Liver (tissue), 9 donors: ENCODE measurements around the gene CAPNS2. TPM values are rescaled to one million over a fixed set of nuclear protein-coding genes. Genes with fewer than 3 reads are reported as not detected.
A peak's percentile ranks its signal among the peaks of the same experiment; 100 is the strongest.

Source experiments
- DNase-seq: peaks from one replicate; pipeline ENCODE4 v3.0.0-alpha.2; 2017; ENCODE audit warnings: low spot score
- H3K27ac ChIP-seq, 2 donors: one replicate each; pipeline ENCODE4 v1.7.0; 2013; ENCODE audit warnings: inconsistent platforms in 2 of 2, low read length in 2 of 2, control low read depth in 1 of 2, low read depth in 1 of 2, mild to moderate bottlenecking in 1 of 2
- H3K27me3 ChIP-seq, 4 donors: one replicate each; pipeline versions ENCODE4 v1.6.1 to v1.7.0; 2013; ENCODE audit warnings: low read length in 3 of 4, inconsistent platforms in 1 of 4, mild to moderate bottlenecking in 1 of 4, moderate library complexity in 1 of 4; ENCODE audit not compliant: control insufficient read depth in 4 of 4, insufficient read depth in 4 of 4
- H3K36me3 ChIP-seq, 4 donors: one replicate each; pipeline versions ENCODE4 v1.6.1 to v1.7.0; 2013; ENCODE audit warnings: low read length in 3 of 4, mild to moderate bottlenecking in 3 of 4, low read depth in 1 of 4, moderate library complexity in 1 of 4; ENCODE audit not compliant: control insufficient read depth in 4 of 4, insufficient read depth in 3 of 4
- H3K4me1 ChIP-seq, 4 donors: one replicate each; pipeline versions ENCODE4 v1.6.1 to v1.7.0; 2013; ENCODE audit warnings: low read length in 3 of 4, mild to moderate bottlenecking in 3 of 4, moderate library complexity in 1 of 4; ENCODE audit not compliant: control insufficient read depth in 4 of 4, insufficient read depth in 4 of 4
- H3K4me3 ChIP-seq, 3 donors: one replicate each; pipeline versions ENCODE4 v1.6.1 to v1.7.0; 2013; ENCODE audit warnings: low read length in 3 of 3, control low read depth in 1 of 3, low read depth in 1 of 3, mild to moderate bottlenecking in 1 of 3
- H3K9ac ChIP-seq, 2 donors: one replicate each; pipeline ENCODE4 v1.7.0; 2013; ENCODE audit warnings: low read length in 2 of 2, mild to moderate bottlenecking in 2 of 2, moderate library complexity in 2 of 2, control low read depth in 1 of 2, low read depth in 1 of 2
- H3K9me3 ChIP-seq, 4 donors: one replicate each; pipeline versions ENCODE4 v1.6.1 to v1.7.0; 2013; ENCODE audit warnings: low read length in 3 of 4; ENCODE audit not compliant: control insufficient read depth in 4 of 4
- EGR1 ChIP-seq, 2 donors: IDR thresholded peaks; 2 replicates each; pipeline ENCODE4 v1.6.1; 2016 to 2018; ENCODE audit warnings: antibody characterized with exemption in 2 of 2, low read depth in 2 of 2
- FOXA1 ChIP-seq: IDR thresholded peaks from 2 replicates; pipeline ENCODE4 v1.6.1; 2016; ENCODE audit warnings: antibody characterized with exemption
- FOXA2 ChIP-seq: IDR thresholded peaks from 2 replicates; pipeline ENCODE4 v1.6.1; 2016; ENCODE audit warnings: antibody characterized with exemption
- GABPA ChIP-seq, 2 donors: IDR thresholded peaks in 1 of 2; conservative IDR thresholded peaks in 1 of 2; 2 replicates each; pipeline ENCODE4 v1.6.1; 2016; ENCODE audit warnings: antibody characterized with exemption in 2 of 2, mild to moderate bottlenecking in 1 of 2, moderate library complexity in 1 of 2
- HNF4A ChIP-seq, 2 donors: conservative IDR thresholded peaks; 2 replicates each; pipeline ENCODE4 v1.6.1; 2016; ENCODE audit warnings: antibody characterized with exemption in 2 of 2, mild to moderate bottlenecking in 2 of 2
- HNF4G ChIP-seq: IDR thresholded peaks from 2 replicates; pipeline ENCODE4 v1.6.1; 2016; ENCODE audit warnings: antibody characterized with exemption
- NR2F2 ChIP-seq: IDR thresholded peaks from 2 replicates; pipeline ENCODE4 v1.6.1; 2016; ENCODE audit warnings: antibody characterized with exemption
- RAD21 ChIP-seq, 2 donors: IDR thresholded peaks; 2 replicates each; pipeline ENCODE4 v1.6.1; 2016; ENCODE audit warnings: antibody characterized with exemption in 2 of 2, mild to moderate bottlenecking in 2 of 2
- RXRA ChIP-seq, 2 donors: IDR thresholded peaks; 2 replicates each; pipeline ENCODE4 v1.6.1; 2017 to 2018; ENCODE audit warnings: antibody characterized with exemption in 2 of 2, mild to moderate bottlenecking in 1 of 2
- TAF1 ChIP-seq: conservative IDR thresholded peaks from 2 replicates; pipeline ENCODE4 v1.6.1; 2016; ENCODE audit warnings: antibody characterized with exemption, mild to moderate bottlenecking
- YY1 ChIP-seq: IDR thresholded peaks from 2 replicates; pipeline ENCODE4 v1.6.1; 2016; ENCODE audit warnings: antibody characterized with exemption, mild to moderate bottlenecking
- WGBS: extraction: QIAGEN DNeasy Blood & Tissue Kit; methylation state at CpG from one replicate; pipeline ENCODE4 v1.1.7; 2013; 5-methylcytosine and 5-hydroxymethylcytosine counted together
- polyA plus RNA-seq, 2 donors: library from polyadenylated mRNA; stranded (reverse) in 1 of 2; unstranded in 1 of 2; fragments of 200-250 nt in 1 of 2; fragments of >200 nt in 1 of 2; fragmentation: Nextera tagmentation in 1 of 2; extraction: Ambion mirVana in 1 of 2; gene quantifications; one replicate each; pipeline versions ENCODE4 v1.2.1 to v1.2.3, GENCODE V29; 2013 to 2015
- total RNA-seq, 2 donors: library from RNA; depleted of rRNA; stranded (reverse); fragments of >200 nt; gene quantifications; one replicate each; pipeline ENCODE4 v1.2.3, GENCODE V29; 2014
- TF ChIP-seq, protein P1 (sequence below): IDR thresholded peaks from 2 replicates; pipeline ENCODE4 v1.6.1; 2016; ENCODE audit warnings: antibody characterized with exemption
- TF ChIP-seq, protein P2 (sequence below): fragments of 150-350 bp; IDR thresholded peaks from 2 replicates; pipeline ENCODE4 v1.5.1; 2017; ENCODE audit warnings: improper control_type of control experiment, low read depth, low read length; ENCODE audit not compliant: missing input control
- TF ChIP-seq, protein P3 (sequence below): IDR thresholded peaks from 2 replicates; pipeline ENCODE4 v1.6.1; 2016; ENCODE audit warnings: antibody characterized with exemption
- TF ChIP-seq, protein P4 (sequence below): IDR thresholded peaks from 2 replicates; pipeline ENCODE4 v1.6.1; 2016; ENCODE audit warnings: antibody characterized with exemption
- TF ChIP-seq, protein P5 (sequence below): IDR thresholded peaks from 2 replicates; pipeline ENCODE4 v1.6.1; 2016; ENCODE audit warnings: antibody characterized with exemption, mild to moderate bottlenecking
- donor health status: healthy.
- donor health status: healthy.
- donor health status: healthy.
- donor health status: healthy.
- donor health status: healthy.

The CAPNS2 gene
- total and polyA plus RNA-seq, 4 donors = 0.33 to 0.42 TPM; not detected in 2

DNA sequence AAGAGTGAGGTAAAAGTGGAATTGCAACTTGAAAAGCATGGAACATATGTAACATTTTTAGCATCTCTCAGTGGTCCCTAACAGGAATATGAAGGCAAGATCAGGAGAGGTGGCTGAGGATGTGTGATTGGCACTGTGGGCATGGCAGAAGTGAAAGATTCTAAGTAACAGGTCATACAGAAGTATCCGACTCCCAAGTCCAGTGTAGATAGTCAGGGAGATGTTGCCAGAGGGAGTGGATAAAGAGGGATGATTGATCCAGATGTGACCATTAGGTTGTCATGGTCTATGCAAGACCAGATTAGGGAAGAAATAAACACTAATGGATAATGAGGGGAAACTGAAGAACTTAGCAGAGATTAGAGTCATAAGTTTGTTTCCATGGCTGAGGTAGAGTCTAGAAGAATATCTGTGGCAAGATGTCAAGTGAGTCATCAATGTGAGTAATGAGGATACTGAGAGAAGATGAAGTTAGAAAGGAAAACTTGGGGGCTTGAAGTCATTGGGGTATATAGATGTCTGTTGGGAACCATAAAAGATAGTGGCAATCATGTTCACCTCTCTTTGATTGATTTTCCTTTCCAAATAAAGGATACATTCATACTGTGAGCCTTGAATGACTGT, 23.9 kb upstream of the CAPNS2 start:
- TF ChIP-seq RXRA (IDR thresholded peaks at IDR 0.05) = no peak
- TF ChIP-seq TAF1 = no peak
- TF ChIP-seq GABPA (IDR thresholded peaks at IDR 0.05 in 1 of 2, conservative IDR thresholded peaks at IDR 0.05 in 1 of 2) = no peak
- TF ChIP-seq, protein P1, sequence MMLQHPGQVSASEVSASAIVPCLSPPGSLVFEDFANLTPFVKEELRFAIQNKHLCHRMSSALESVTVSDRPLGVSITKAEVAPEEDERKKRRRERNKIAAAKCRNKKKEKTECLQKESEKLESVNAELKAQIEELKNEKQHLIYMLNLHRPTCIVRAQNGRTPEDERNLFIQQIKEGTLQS = no peak
- no peak for TF ChIP-seq RAD21 (IDR thresholded peaks at IDR 0.05)
- TF ChIP-seq, protein P2, sequence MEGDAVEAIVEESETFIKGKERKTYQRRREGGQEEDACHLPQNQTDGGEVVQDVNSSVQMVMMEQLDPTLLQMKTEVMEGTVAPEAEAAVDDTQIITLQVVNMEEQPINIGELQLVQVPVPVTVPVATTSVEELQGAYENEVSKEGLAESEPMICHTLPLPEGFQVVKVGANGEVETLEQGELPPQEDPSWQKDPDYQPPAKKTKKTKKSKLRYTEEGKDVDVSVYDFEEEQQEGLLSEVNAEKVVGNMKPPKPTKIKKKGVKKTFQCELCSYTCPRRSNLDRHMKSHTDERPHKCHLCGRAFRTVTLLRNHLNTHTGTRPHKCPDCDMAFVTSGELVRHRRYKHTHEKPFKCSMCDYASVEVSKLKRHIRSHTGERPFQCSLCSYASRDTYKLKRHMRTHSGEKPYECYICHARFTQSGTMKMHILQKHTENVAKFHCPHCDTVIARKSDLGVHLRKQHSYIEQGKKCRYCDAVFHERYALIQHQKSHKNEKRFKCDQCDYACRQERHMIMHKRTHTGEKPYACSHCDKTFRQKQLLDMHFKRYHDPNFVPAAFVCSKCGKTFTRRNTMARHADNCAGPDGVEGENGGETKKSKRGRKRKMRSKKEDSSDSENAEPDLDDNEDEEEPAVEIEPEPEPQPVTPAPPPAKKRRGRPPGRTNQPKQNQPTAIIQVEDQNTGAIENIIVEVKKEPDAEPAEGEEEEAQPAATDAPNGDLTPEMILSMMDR = no peak
- TF ChIP-seq FOXA2 = no peak
- TF ChIP-seq HNF4G = no peak
- TF ChIP-seq, protein P3, sequence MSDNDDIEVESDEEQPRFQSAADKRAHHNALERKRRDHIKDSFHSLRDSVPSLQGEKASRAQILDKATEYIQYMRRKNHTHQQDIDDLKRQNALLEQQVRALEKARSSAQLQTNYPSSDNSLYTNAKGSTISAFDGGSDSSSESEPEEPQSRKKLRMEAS = no peak
- TF ChIP-seq FOXA1 = no peak
- TF ChIP-seq EGR1 (IDR thresholded peaks at IDR 0.05; ENCODE audit: low read depth in 2 of 2) = no peak
- TF ChIP-seq NR2F2 = no peak
- TF ChIP-seq HNF4A (conservative IDR thresholded peaks at IDR 0.05) = no peak
- TF ChIP-seq, protein P4, sequence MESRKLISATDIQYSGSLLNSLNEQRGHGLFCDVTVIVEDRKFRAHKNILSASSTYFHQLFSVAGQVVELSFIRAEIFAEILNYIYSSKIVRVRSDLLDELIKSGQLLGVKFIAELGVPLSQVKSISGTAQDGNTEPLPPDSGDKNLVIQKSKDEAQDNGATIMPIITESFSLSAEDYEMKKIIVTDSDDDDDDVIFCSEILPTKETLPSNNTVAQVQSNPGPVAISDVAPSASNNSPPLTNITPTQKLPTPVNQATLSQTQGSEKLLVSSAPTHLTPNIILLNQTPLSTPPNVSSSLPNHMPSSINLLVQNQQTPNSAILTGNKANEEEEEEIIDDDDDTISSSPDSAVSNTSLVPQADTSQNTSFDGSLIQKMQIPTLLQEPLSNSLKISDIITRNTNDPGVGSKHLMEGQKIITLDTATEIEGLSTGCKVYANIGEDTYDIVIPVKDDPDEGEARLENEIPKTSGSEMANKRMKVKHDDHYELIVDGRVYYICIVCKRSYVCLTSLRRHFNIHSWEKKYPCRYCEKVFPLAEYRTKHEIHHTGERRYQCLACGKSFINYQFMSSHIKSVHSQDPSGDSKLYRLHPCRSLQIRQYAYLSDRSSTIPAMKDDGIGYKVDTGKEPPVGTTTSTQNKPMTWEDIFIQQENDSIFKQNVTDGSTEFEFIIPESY = no peak
- TF ChIP-seq, protein P5, sequence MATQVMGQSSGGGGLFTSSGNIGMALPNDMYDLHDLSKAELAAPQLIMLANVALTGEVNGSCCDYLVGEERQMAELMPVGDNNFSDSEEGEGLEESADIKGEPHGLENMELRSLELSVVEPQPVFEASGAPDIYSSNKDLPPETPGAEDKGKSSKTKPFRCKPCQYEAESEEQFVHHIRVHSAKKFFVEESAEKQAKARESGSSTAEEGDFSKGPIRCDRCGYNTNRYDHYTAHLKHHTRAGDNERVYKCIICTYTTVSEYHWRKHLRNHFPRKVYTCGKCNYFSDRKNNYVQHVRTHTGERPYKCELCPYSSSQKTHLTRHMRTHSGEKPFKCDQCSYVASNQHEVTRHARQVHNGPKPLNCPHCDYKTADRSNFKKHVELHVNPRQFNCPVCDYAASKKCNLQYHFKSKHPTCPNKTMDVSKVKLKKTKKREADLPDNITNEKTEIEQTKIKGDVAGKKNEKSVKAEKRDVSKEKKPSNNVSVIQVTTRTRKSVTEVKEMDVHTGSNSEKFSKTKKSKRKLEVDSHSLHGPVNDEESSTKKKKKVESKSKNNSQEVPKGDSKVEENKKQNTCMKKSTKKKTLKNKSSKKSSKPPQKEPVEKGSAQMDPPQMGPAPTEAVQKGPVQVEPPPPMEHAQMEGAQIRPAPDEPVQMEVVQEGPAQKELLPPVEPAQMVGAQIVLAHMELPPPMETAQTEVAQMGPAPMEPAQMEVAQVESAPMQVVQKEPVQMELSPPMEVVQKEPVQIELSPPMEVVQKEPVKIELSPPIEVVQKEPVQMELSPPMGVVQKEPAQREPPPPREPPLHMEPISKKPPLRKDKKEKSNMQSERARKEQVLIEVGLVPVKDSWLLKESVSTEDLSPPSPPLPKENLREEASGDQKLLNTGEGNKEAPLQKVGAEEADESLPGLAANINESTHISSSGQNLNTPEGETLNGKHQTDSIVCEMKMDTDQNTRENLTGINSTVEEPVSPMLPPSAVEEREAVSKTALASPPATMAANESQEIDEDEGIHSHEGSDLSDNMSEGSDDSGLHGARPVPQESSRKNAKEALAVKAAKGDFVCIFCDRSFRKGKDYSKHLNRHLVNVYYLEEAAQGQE = no peak
- no peaks in the 10 kb centered on the region for H3K9me3 ChIP-seq
- H3K4me3 ChIP-seq = no peak overlapping the region
- H3K27me3 ChIP-seq = no peaks in the 10 kb centered on the region
- no peak overlapping the region for H3K27ac ChIP-seq
- no peaks in the 10 kb centered on the region for H3K4me1 ChIP-seq
- DNase-seq = no peak
- WGBS = 83% methylated on average over 1 of the region's 1 CpG
- H3K9ac ChIP-seq = no peak overlapping the region
- no peaks in the 10 kb centered on the region for H3K36me3 ChIP-seq

DNA sequence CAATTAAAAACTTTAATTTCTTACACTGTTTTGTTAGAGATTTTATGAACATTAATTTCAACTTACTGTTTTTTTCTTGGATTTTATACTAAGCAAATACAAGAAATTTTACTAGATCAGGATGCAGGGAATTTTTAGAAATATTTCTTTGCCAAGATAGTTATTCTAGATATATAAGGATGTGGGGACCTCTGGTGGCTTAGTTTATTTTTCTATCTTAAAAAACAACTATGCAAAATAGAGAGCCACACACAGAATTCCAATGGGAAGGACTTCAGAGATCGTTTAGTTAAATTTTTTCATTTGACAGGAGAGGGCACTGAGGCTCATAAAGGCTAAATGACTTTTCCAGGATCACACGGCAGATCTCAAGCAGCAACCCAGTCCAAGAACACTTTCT, 23.0 kb upstream of the CAPNS2 start:
- DNase-seq = no peak
- Histone ChIP-seq H3K27me3 (no peaks in the 10 kb centered on the region), H3K36me3 (no peaks in the 10 kb centered on the region), H3K4me1 (no peaks in the 10 kb centered on the region), H3K27ac (no peak overlapping the region), H3K4me3 (no peak overlapping the region), H3K9ac (no peak overlapping the region), H3K9me3 (no peaks in the 10 kb centered on the region)
- TF ChIP-seq, protein P2 = peak; percentile 28
- TF ChIP-seq RAD21 (IDR thresholded peaks at IDR 0.05) = peak; percentile 78
- no peak for TF ChIP-seq YY1
- 23% methylated on average over 2 of the region's 2 CpGs for WGBS
